LNCaP clone FGC (cell line): ENCODE measurements around the gene NHS.

Experiments used
- DNase-seq: peaks from one replicate; pipeline ENCODE4 v3.0.0-alpha.2; 2011; ENCODE audit warnings: low read depth
- H3K4me3 ChIP-seq: 2 replicates; pipeline ENCODE4 v1.5.1; 2011; ENCODE audit warnings: mild to moderate bottlenecking, low read depth, low read length, control low read depth
- TF ChIP-seq, protein P1 (sequence below): IDR thresholded peaks from 2 replicates; pipeline ENCODE4 v1.5.1; 2012; ENCODE audit warnings: mild to moderate bottlenecking; ENCODE audit not compliant: control insufficient read depth, insufficient read depth; ENCODE audit errors: extremely low read depth

Gene NHS

DNA sequence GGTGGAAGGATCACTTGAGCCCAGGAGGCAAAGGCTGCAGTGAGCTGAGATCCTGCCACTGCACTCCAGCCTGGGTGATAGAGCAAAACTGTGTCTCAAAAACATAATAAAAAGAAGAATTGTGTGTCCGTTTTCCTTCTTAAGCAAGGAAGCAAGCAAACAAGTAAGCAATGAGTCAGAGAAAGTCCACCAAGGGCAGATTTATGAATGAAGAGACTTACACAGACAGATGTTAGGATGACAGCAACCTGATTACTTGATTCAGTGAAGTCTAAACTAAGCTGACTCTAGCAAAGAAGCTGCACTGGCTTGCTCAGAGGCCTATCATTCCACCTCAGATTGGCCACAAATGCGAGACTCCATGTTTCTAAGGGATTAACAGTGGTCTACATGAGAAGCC lies 328.2 kb downstream of the NHS start:
- TF ChIP-seq, protein P1, sequence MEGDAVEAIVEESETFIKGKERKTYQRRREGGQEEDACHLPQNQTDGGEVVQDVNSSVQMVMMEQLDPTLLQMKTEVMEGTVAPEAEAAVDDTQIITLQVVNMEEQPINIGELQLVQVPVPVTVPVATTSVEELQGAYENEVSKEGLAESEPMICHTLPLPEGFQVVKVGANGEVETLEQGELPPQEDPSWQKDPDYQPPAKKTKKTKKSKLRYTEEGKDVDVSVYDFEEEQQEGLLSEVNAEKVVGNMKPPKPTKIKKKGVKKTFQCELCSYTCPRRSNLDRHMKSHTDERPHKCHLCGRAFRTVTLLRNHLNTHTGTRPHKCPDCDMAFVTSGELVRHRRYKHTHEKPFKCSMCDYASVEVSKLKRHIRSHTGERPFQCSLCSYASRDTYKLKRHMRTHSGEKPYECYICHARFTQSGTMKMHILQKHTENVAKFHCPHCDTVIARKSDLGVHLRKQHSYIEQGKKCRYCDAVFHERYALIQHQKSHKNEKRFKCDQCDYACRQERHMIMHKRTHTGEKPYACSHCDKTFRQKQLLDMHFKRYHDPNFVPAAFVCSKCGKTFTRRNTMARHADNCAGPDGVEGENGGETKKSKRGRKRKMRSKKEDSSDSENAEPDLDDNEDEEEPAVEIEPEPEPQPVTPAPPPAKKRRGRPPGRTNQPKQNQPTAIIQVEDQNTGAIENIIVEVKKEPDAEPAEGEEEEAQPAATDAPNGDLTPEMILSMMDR, result no peak
- H3K4me3 ChIP-seq, result no peak overlapping the region
- DNase-seq, result no peak

DNA sequence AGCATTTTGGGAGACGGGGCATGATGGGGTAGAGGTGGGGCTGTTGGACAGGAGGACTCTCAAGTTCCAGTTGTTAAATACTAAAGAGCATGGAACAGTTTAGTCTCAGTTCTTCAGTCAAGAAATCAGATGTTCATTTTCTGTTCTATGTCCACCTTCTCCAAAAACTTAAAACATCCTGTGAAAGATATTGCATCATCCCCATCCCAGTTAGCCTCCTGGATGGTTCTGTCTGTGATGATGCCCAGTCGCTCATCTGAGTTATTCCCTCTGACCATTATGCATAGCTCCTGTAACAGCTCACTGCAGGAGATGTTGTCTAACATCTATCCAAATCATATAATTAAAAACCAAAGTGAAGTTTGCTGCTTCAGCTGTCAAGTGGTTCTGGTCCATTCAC lies 330.2 kb downstream of the NHS start:
- TF ChIP-seq, protein P1, result no peak
- no peak for DNase-seq

DNA sequence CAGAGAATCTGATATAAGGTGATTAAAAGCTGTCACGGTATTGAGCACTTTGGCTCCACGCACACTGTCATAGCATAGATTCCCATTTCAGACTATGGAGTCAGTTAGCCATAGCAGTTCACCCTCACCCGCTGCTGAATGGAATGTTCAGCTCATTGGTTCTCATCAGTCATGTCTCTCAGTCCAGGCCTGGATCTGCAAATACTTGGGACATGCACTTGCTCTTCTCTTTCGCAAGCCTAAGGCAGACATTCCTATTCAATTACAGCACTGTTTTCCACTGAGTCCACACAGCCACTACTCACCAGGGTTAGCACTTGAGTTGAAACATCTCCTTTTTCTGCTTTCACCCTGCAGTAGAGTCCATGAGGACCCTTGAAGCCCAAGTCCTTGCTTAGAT lies 331.7 kb downstream of the NHS start:
- no peak for DNase-seq
- no peak overlapping the region for H3K4me3 ChIP-seq
- TF ChIP-seq, protein P1, result no peak

More for the DNA sequence above, 330.2 kb downstream of the NHS start:
- no peak overlapping the region for H3K4me3 ChIP-seq

- DNase-seq, result no peak
- no peak overlapping the region for H3K4me3 ChIP-seq
- TF ChIP-seq, protein P1, result no peak
Measured at GRCh38 chrX:17707731-17708130, 332.7 kb downstream of the NHS start.

DNA sequence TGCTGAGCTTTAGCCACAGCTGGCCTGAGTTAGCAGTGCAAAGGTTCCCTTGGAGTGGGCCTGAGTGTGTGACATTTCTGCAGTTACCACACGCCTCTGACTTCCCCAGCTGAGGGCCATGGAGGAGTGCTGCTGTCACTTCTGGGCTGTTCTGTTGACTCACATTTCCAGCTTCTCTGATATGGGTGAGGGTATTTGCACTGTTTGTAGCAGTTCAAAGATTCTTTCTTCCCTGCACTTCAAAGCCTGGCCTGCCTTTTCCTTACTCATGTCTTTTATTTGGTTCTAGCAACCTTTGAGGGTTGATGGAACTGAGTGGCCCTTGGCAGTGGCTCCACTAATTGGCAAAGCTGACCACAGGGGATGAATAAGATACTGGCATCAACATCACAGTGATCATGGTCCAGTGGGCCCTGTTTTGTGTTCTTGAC lies 335.9 kb downstream of the NHS start:
- H3K4me3 ChIP-seq, result no peak overlapping the region
- TF ChIP-seq, protein P1, result no peak
- DNase-seq, result no peak

- no peak overlapping the region for H3K4me3 ChIP-seq
- DNase-seq, result no peak
- TF ChIP-seq, protein P1, result no peak
Measured at GRCh38 chrX:17713288-17713687, 338.3 kb downstream of the NHS start.

- DNase-seq, result no peak
- no peak overlapping the region for H3K4me3 ChIP-seq
- TF ChIP-seq, protein P1, result no peak
Measured at GRCh38 chrX:17718649-17719165, 343.7 kb downstream of the NHS start.
